Erythroblast (primary cell): ENCODE data around the gene WRAP73.

Source experiments
- DNase-seq, 2 experiments: peaks; one replicate each; lab custom pipeline; 2025; lab: John Stamatoyannopoulos, UW
- GATA1 ChIP-seq: IDR thresholded peaks from 2 replicates; pipeline ENCODE4 v1.6.1; 2011; ENCODE audit warnings: low read depth, mild to moderate bottlenecking, control low read depth, low read length, moderate library complexity
- POLR2A ChIP-seq: IDR thresholded peaks from 2 replicates; pipeline ENCODE4 v1.6.1; 2011; ENCODE audit warnings: mild to moderate bottlenecking, low read length

The WRAP73 gene

GRCh38 chr1:3618881-3619671, 30.8 kb downstream of the WRAP73 start:
- peak; percentile 83 to 88 for DNase-seq
- TF ChIP-seq POLR2A (no peak), GATA1 (no peak)

GRCh38 chr1:3618531-3618880, 31.4 kb downstream of the WRAP73 start:
- DNase-seq, result no peak
- TF ChIP-seq POLR2A (no peak), GATA1 (no peak)

GRCh38 chr1:3617806-3618345, 32.0 kb downstream of the WRAP73 start:
- TF ChIP-seq GATA1, result no peak
- TF ChIP-seq POLR2A, result no peak
- no peak for DNase-seq

- no peak for DNase-seq
- no peak for TF ChIP-seq POLR2A
- no peak for TF ChIP-seq GATA1
Measured at GRCh38 chr1:3616861-3617260, 33.0 kb downstream of the WRAP73 start.

GRCh38 chr1:3614755-3615742, 34.9 kb downstream of the WRAP73 start:
- DNase-seq, result peak in 1 of 2 experiments; percentile 6
- TF ChIP-seq GATA1 (no peak), POLR2A (no peak)

GRCh38 chr1:3612123-3612522, 37.8 kb downstream of the WRAP73 start:
- no peak for DNase-seq
- no peak for TF ChIP-seq POLR2A

GRCh38 chr1:3611170-3612019, 38.5 kb downstream of the WRAP73 start, which contains the start of gene MEGF6:
TSS of gene MEGF6 (minus strand) at chr1:3611508. CDS start at chr1:3611268, 240 bp downstream.
- TF ChIP-seq GATA1 (no peak), POLR2A (no peak)
- DNase-seq, result peak in 1 of 2 experiments; percentile 5

GRCh38 chr1:3610527-3611169, 39.3 kb downstream of the WRAP73 start:
- no peak for DNase-seq
- TF ChIP-seq POLR2A (no peak), GATA1 (no peak)

- no peak for DNase-seq
- no peak for TF ChIP-seq GATA1
- TF ChIP-seq POLR2A, result no peak
Measured at GRCh38 chr1:3609769-3610526, 40.0 kb downstream of the WRAP73 start.

- no peak for DNase-seq
- TF ChIP-seq POLR2A, result no peak
- TF ChIP-seq GATA1, result no peak
Measured at GRCh38 chr1:3609016-3609768, 40.7 kb downstream of the WRAP73 start.

GRCh38 chr1:3608154-3608553, 41.7 kb downstream of the WRAP73 start:
- TF ChIP-seq GATA1 (no peak), POLR2A (no peak)
- DNase-seq, result no peak

- no peak for DNase-seq
Measured at GRCh38 chr1:3607703-3608065, 42.2 kb downstream of the WRAP73 start.

More at GRCh38 chr1:3607703-3608065, 42.2 kb downstream of the WRAP73 start:
- no peak for TF ChIP-seq GATA1
- TF ChIP-seq POLR2A, result no peak
